Activated T-helper 1 cell treated with Interleukin-2 at 50 U/mL for 16 hours (primary cell): ENCODE measurements around the gene VCX2.
"Not testable (repeated sequence)": the region's sequence is repeated elsewhere in the genome, so short reads cannot be mapped to it uniquely, and the experiment has no call there.

Experiments
- DNase-seq: peaks from one replicate; pipeline ENCODE4 v3.0.0-alpha.2; 2020; ENCODE audit warnings: low read depth

VCX2 gene

DNA sequence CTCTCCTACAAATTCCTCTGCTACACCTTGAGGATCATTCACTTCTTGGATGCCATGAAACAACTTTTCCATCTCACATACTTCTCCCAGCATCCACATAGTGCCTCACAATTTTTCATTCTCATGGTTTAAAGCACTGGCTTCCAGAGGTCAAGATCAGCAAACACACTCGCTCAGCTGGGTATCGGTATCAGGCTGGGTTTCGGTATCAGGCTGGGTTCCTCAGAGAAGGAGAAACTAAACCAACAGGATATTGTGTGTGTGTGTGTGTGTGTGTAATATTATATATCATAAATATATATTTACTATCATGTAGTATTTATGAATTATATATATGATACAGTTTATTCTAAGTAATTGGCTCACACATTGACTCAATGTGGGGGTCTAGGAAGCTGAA is at the start of gene VCX2:
Gene VCX2, minus strand, starts transcription at position 99 of the 400 bp plus-strand sequence. CDS start 624 bp downstream, outside the sequence.
- not testable (repeated sequence) for DNase-seq

DNA sequence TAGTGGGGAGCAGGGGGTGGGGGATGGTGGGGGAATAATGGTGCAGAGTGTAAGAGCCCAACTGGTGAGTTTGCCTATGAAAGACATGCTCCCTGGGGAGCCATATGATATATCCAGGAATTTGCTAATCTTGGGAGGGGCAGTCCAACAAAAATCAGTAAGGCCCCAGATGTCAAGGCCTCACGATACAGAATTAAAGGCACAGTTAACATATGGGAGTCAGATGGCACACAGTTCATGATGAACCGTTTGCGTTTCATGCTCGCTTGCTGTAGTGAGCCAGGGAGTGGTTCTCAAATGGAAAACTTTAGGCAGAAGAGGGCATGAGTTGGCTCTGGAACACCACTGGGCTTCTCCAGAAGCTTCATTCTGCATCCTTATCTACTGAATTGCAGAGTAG is 33.9 kb upstream of the VCX2 start:
- DNase-seq: no peak

DNA sequence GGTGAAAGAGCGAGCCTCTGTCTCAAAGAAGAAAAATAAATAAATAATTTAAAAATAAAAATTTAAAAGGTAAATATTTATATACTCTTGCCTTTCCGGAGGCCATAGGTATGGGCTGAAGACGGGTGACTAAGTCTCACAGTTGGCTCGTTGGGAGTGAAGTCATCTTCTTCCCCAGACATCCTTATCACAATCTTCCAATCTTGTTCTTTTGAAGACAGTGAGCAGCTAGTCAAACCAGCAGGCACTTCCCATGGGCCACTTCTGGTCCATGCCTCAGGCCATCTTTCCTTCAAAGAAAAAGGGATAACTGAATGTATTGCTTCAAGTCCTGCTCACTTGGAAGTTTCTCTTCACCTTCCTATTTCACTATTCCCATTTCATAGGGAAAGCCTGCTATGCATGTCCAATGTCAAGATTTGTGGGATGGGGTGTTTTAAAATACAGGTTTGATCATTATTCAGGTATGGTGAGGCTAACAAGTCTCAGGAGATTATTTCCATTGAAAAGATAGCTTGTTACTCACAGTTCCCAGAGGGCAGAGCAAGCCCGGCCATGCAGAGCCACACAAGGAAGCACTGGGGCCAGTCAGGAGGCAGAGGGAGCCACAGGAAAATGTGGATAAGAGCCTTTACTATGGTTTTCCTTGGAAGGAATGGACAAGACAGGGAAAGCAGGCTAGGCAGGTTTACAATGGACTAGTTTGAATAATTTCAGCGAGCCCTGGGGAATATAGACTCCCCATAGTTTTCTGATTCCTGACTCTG is 33.3 kb upstream of the VCX2 start:
- no peak for DNase-seq

DNA sequence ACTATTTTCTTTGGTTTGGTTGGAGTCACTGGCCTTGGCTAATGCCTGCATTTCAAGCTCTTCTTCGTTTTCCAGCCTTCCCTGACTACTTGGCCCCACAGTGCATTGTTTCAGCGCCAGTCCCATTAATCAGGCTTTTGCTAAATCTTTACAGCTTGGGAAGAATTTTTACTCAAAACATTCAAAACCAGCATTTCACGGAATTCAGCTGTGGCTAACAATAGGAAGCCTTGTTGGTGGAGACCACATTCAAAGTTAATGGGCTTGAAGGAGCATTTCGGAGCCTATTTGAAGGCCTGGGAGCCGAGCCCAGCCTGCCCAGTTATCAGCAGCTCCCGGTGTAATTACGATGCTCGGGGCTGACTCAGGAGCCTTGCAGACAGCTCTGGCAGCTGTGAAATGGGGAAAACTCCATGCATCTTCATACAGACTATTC is 30.8 kb upstream of the VCX2 start:
- DNase-seq: no peak

DNA sequence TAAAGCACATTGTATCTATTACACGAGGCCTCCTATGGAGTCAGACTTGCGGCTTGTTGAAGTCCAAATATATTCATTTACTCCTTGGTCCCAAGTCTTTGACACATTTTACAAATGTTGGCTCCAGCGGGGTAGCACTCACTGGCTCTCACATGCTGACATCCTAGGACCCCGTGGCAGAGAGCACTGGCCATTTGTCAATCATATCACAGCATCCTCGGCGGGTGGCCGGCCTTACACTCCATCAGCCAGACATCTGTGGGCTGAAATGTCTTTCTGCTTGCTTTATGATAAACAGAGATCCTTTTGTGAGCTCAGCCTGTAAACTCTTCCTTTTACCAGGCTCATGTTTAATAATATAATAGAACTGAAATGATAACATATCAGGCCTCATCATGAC is 25.7 kb upstream of the VCX2 start:
- no peak for DNase-seq

DNA sequence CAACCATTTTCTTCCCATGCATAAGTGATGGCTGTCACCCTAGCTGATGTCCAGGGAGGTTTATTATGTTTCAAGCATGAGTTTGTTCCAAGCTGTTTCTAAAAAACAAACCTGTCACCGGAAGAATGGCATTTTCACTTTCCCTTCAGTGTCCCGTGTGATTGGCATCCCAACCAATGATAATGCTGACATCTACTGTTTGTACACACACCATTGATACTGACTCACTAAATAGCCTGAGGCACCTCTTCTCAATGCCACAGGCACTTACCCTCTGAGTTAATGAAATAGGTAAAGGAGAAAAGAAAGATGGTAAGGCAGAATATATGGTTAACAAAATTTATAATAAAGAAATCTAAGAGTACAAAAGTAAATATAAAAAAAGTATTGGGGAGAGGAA is 23.1 kb upstream of the VCX2 start:
- no peak for DNase-seq

DNA sequence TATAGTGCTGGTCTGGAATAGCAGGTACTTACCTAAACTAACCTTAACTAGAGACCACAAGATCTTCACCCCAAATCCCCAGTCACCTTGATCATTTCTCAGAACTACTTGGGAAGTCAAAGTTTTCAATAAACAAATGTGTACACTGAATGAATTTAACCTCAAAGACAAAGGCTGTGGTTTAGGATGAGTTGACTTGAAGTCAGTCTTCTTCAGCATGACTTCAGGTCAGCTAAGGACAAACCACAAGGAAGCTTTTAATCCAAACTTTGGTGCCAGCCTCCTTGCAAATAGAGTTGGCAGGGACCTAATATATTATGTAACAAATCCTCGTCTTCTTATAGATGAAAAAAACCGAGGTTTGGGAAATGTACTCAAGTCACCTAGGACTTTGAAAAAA is 21.2 kb upstream of the VCX2 start:
- DNase-seq: no peak

DNA sequence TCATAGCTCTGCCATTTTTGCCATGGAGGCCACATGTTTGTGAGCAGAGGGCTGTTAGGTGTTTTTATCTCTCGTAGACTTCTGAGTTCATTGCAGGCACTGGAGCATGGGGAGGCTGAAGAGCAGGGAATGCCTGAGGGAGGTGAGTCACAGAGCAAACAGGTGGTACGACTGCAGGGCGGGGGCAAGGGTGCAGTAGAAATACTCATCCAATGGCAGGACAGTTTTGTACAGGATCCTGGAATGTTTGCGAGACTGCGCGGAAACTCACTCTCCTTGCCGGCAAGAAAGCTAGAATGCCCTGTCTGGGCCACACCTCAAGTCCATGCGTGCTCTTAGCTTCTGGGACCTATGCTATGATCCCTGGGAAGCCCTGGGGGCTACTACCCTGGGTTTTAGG is 20.0 kb upstream of the VCX2 start:
- no peak for DNase-seq

DNA sequence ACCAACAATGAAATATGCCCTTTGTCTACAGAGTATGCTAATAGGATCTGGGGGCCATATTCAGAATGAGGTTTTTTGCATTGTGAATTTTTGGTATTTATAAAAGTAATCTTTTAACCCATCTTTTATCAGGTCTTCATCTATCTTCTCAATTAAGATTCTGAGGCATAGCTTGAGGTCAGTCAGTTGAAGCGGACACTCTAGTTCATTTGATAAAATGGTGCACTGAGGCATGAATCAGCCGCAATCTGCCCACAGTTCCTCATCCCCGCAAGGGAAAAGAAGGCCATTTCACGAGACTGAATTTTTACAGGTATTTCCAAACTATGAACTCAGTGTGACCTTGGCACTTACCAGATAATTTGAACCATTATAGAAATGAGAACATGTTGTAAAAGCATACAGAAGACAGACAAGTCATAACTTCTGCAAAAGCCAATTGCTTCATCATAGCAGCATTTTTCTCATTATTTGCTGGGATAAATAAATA is 19.3 kb upstream of the VCX2 start:
- no peak for DNase-seq

DNA sequence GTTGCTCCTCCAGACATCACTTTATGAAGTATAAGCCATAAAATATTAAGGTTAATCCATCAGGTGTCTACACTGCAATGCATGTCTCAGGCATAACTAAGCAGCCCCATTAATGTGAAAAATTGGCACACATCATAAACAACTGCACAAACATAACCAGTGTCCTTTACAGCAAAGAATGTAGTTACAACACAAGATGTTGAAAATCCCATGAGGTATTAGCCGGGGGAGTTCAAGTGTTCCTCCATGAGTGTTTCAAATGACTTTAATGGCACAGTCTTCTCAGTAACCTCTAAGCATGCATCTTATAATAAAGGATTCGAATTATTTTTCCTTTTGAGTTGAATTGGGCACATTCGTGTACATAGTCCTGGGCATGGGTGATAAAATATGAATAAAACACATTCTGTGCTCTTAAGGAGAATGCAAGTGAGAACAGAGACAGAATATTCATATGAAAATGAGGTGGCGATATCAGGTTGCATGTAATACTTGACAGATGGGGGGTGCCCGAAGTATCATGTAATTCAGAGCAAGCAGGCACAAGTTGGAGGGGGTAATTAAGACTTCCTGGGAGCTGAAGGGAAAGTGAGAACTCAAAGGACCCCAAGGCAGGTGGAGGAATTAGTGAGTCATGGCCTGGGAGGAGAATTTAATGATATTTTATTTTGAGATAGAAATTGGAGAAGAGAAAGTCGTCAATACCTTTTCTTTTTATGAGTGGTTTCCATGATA is 18.2 kb upstream of the VCX2 start:
- no peak for DNase-seq

DNA sequence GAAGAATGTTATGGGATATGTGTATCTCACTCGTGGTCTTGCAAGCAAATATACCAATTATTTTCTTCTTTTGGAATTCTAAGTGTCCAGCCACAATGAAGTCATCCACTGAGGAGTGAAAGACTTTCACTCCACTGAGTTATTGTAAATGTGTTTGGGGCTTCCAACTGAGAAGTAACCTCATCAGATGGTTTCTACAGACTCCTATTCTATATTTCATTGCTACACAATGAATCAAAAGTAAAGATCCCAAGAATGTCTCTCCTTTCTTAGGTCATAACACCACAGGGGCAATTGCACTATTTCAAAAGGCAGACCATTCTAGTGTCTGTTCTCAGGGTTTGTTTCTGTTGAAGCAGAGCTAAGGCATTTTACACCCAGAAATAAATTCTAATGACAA is 12.3 kb upstream of the VCX2 start:
- DNase-seq: no peak

DNA sequence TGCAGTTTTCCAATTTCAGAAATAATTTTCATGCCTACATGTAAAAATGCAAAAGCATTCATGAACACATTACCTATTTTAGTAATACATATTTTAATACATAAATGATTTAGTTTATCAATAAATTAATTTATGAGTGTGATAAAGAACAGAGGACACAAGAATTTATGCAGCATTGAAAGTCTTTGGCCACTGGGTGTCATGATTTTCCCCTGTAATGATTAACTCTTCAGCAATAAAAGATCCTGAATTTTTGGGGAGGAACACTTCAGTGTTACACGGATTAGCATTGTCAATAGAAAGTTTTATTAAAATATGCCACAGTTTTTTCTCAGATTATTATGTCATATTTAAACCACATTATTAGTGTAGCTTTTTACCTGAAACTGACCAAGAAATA is 8.6 kb upstream of the VCX2 start:
- no peak for DNase-seq

DNA sequence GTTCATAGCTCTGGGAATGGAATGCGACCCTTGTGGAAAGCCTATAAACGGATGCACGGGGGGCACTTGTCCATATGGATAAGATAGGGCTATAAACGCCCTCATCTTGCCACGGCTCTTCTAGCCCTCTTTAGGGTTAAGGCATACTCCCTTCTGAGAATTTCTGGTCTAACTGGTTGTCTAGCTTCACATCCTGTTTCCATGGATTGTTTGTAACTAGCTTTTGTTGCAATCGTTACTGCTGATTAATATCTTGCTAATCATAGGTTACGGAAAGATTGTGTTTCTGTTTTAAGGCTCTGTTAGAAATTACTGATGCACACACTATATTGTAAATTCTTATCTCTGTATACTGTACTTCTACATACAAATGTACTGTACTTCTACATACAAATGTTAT is 17.1 kb downstream of the VCX2 start:
- DNase-seq: not testable (repeated sequence)

DNA sequence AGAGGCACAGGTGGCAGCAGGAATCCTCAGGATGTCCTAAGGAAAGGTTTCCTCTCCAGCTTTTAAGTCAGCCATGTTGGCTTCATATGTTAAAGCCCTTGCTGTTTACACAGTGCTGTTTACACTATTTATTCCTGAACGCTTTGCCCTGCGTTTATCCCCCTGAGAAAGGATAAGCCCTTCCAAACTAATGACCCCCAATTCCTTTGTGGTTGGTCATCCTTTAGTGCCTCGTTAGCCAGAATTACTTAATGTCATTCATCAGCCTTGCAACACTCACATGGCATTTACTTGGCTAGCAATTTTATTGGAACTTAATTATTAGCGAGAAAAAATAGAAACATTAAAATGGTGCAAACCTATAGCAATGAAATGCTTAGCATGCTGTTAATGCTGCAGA is 23.8 kb downstream of the VCX2 start:
- no peak for DNase-seq

DNA sequence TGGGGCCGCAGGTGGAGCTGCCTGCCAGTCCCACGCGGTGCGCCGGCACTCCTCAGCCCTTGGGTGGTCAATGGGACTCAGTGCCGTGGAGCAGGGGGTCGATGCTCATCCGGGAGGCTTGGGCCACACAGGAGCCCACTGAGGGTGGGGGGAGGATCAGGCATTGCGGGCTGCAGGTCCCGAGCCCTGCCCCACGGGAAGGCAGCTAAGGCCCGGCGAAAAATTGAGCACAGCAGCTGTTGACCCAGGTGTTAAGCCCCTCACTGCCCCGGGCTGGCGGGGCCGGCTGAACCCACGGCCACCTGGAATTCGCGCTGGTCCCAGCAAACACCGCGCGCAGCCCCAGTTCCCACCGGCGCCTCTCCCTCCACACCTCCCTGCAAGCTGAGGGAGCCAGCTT is 26.1 kb downstream of the VCX2 start:
- DNase-seq: no peak

DNA sequence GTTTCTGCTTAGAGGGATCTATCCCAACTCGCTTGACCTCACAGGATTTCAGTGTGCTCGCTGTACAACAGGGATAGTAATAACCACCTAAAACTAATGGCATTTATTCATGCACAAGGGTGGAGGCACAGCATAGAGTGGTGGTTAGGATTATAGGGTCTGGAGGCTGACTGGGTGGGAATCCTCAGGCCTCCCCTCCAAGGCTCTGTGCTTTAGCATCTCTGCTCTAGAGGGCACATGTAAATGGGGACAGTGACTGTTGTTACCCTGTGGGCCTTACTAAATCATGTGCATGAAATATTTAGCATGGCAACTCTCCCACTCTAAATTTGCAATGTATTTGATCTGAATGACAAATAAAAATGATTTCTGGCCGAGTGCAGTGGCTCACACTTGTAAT is 29.2 kb downstream of the VCX2 start:
- DNase-seq: no peak

DNA sequence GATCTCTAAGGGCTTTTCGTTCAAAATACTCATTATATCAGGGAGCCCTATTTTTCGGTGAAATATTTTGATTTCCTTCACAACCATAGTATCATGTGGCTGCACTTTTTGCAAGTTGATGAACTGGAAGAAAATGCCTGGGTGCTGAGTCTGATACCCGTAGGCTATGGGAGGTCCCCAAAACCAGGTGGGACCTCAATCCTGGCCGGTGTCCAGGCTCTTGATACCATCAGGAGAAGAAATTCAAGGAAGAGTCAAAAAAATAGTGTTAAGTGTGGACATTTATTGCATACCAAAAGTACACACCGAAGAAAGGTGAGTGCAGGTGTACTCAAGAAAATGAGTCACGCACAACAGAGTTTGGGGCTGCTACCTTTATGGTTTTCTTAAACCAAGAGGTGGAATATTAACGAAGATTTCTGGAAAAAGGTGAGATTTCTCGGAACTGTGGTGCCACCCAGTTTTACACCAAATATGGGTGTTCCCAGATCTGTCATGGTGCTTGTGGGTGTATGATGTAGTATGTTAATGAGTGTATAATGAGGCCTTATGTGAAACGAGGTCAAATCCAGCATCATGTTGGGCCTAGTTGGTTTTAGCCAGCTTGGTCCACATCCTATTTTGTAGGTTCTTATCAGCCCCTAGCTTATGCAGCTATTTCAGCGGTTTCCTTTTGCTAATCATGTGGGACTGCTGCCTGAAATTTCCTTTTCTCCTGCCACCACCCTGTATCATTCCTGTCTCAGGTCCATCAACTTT is 29.9 kb downstream of the VCX2 start:
- no peak for DNase-seq

DNA sequence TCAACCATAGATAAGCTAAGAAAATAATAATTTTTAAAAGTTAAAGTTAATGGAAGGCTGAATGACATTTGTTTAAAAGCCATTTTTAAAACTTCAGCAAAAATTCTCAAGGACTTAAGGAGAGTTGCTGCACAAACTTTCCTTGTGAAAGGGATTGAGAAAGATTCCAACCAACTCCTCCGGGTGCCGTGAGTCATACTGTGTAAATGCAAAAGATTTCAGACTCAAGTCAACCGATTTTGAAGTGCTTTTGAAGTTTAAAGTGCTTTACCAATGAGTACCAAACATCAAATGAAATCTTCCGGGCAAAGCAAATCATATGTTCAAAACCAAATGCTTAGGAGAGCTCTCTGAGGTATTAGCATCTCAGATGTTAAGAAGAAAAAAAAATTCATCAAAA is 31.4 kb downstream of the VCX2 start:
- no peak for DNase-seq

DNA sequence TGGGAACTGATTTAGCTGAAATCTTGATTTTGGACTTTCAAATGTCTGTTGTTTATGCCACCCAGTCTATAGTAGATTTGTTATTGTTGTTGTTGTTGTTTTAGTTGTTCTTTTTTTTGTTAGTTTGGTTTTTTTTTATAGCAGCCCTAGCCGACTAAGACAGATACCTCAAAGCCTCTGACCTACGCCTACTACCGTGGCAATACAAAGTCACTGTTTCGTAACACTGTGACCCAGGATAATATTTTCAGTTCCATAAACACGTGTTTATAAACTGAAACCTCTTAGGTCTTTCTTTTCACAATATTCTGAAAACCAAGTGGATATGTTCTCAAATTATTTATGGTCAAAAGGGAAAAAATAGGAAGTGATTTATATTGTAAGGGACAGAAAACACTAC is 32.8 kb downstream of the VCX2 start:
- no peak for DNase-seq

DNA sequence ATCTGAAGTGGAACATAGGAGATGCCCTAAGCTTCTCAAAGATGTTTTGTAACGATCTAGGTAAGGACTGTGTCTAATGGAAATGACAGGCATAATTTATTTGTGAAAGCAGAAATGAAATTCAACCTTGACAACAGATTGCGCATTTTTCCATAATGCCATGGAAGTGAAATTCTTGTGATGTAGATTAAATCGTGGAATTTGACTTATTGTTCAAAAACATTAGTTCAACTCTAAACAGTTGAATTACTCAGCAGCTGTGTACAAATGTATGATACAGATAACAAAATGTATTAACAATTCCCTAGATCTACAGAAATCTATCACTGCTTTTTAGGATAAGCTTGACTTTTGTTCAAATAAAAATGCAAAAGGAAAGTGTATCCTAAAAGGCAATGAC is 44.4 kb downstream of the VCX2 start:
- no peak for DNase-seq

DNA sequence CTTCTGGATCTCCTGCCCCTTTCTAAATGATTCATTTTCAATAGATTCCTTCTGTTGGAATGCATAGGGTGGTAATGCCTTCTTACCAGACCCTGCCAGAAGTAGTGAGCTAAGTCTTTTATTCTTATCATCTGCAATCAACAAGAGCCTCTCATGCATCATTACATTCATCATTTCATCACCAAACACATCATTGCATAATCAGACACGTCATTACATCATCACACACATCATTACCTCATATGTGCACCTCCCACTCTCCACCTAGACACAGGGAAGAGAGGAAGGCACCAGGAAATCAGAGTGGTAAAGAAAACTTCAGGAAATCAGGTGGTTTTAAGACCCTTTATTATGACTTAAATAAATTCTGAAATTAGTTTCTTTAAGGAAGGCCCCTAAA is 45.0 kb downstream of the VCX2 start:
- DNase-seq: no peak

DNA sequence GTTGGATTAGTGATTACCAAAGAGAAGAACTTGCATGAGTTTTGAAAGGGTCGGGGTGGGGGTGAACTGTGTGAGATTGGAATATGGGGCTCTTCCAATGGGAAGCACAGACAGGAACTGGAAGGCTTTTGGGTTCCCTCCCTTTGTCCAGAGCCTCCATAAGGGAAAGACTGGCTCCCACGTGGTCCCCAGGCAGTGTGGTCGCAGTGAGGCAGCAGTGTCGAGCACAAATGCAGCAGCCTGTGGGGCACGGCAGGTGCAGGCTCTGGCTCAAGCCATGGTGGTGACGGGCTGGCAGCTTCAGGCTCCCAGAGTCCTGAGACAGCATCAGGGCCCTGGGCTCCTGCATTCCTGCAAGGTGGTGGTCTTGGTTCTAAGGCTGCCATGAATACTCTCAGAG is 45.5 kb downstream of the VCX2 start:
- DNase-seq: no peak

DNA sequence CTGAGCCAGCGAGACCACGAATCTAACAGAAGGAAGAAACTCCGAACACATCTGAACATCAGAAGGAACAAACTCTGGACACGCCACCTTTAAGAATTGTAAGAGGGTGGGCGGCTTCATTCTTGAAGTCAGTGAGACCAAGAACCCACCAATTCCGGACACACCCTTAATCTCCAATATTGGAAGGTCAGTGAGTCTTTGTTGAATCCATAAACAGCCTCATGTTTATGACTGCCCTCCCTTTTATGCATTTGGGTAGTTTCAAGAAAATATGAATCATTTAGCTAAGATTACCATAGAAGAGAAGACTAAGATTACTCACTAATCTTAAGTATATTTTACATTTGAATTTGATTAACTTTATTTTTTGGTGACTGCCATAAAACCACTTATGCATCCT is 48.5 kb downstream of the VCX2 start:
- DNase-seq: no peak
